Endothelial cell (in vitro differentiated cells): ENCODE results near the gene CRAMP1. TPM values are rescaled to one million over a fixed set of nuclear protein-coding genes. Genes with fewer than 3 reads are reported as not detected.
A peak's percentile ranks its signal among the peaks of the same experiment; 100 is the strongest.

Experiments used
- DNase-seq: peaks from one replicate; pipeline ENCODE4 v3.0.0; 2021; ENCODE audit warnings: low spot score
- H3K27ac Mint-ChIP-seq: one replicate; pipeline ENCODE4 v1.8.0; 2021; ENCODE audit warnings: mixed read lengths, inconsistent platforms; ENCODE audit not compliant: unreplicated experiment
- H3K27me3 Mint-ChIP-seq: one replicate; pipeline ENCODE4 v1.8.0; 2021; ENCODE audit warnings: mild to moderate bottlenecking, moderate library complexity, mixed read lengths, inconsistent platforms; ENCODE audit not compliant: unreplicated experiment
- H3K36me3 Mint-ChIP-seq: one replicate; pipeline ENCODE4 v1.8.0; 2021; ENCODE audit warnings: mild to moderate bottlenecking, low read depth, mixed read lengths, inconsistent platforms; ENCODE audit not compliant: unreplicated experiment
- H3K4me1 Mint-ChIP-seq: one replicate; pipeline ENCODE4 v1.8.0; 2021; ENCODE audit warnings: mild to moderate bottlenecking, mixed read lengths, inconsistent platforms; ENCODE audit not compliant: unreplicated experiment
- H3K4me3 Mint-ChIP-seq: one replicate; pipeline ENCODE4 v1.8.0; 2021; ENCODE audit warnings: mild to moderate bottlenecking, mixed read lengths, inconsistent platforms; ENCODE audit not compliant: unreplicated experiment
- H3K9me3 Mint-ChIP-seq: one replicate; pipeline ENCODE4 v1.8.0; 2021; ENCODE audit warnings: mixed read lengths, inconsistent platforms; ENCODE audit not compliant: unreplicated experiment
- total RNA-seq: library from RNA; stranded (reverse); fragmentation: NEBNext Ultra II Directional; extraction: Animal tissue kit (Norgen Biotek cat#: 25700); gene quantifications from one replicate; pipeline ENCODE4 v1.2.1, GENCODE V29; 2021; ENCODE audit not compliant: unreplicated experiment
- TF ChIP-seq, protein P1 (sequence below): fragments of 200-600 bp; sonication (generic); IDR thresholded peaks from one replicate; pipeline ENCODE4 v1.5.0; 2021; ENCODE audit warnings: antibody characterized with exemption; ENCODE audit not compliant: unreplicated experiment

The CRAMP1 gene
- total RNA-seq, 1 donor from 2014 or later: 46.8 TPM

DNA sequence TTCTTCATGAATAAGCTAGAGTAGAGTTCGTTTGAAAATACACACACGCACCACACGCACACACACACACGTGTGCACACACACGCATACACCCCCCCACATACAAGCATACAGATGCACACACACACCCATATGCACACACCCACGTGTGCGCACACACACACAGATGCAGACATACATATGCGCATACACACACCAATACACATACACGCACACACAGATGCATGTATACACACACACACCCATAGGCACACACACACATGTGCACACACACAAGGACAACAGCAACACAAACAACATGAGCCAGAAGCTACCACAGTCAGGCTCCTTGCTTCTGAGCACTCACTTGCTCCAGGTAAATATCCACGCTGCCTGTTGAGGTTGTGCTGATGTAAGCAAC, 5.4 kb upstream of the CRAMP1 start:
- TF ChIP-seq, protein P1, sequence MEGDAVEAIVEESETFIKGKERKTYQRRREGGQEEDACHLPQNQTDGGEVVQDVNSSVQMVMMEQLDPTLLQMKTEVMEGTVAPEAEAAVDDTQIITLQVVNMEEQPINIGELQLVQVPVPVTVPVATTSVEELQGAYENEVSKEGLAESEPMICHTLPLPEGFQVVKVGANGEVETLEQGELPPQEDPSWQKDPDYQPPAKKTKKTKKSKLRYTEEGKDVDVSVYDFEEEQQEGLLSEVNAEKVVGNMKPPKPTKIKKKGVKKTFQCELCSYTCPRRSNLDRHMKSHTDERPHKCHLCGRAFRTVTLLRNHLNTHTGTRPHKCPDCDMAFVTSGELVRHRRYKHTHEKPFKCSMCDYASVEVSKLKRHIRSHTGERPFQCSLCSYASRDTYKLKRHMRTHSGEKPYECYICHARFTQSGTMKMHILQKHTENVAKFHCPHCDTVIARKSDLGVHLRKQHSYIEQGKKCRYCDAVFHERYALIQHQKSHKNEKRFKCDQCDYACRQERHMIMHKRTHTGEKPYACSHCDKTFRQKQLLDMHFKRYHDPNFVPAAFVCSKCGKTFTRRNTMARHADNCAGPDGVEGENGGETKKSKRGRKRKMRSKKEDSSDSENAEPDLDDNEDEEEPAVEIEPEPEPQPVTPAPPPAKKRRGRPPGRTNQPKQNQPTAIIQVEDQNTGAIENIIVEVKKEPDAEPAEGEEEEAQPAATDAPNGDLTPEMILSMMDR: no peak
- H3K4me1 Mint-ChIP-seq: peaks cover 10% of the 10 kb centered on the region

DNA sequence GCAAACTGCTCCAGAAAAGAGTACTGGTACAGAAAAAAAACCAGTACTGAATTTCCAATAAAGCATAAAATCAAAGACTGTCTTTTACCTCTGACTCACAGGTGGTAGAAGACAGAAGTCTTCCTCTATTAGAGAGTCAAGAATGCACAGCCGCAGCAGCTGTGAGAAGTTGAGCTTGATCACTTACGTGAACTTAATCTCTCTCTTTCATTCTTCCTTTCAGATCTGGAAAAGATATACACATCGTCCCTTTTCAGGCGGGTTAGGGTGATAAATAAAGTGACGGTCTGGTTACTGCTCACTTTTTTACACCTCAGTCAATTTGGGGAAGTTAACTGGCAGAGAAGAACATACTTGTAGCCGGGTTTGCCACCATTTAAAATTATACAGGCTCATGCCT, 4.2 kb upstream of the CRAMP1 start:
- Mint-ChIP-seq H3K9me3 (no peaks in the 10 kb centered on the region), H3K27ac (no peak overlapping the region), H3K4me1 (peaks cover 13% of the 10 kb centered on the region), H3K27me3 (peaks cover 6% of the 10 kb centered on the region), H3K36me3 (peaks cover 26% of the 10 kb centered on the region), H3K4me3 (no peak overlapping the region)
- no peak for DNase-seq
- TF ChIP-seq, protein P1: no peak

More for the DNA sequence above, 5.4 kb upstream of the CRAMP1 start:
- H3K4me3 Mint-ChIP-seq: peak overlapping the region; percentile 52
- no peak for DNase-seq
- no peak overlapping the region for H3K27ac Mint-ChIP-seq
- H3K9me3 Mint-ChIP-seq: no peaks in the 10 kb centered on the region
- H3K27me3 Mint-ChIP-seq: peaks cover 5% of the 10 kb centered on the region
- peaks cover 28% of the 10 kb centered on the region for H3K36me3 Mint-ChIP-seq

DNA sequence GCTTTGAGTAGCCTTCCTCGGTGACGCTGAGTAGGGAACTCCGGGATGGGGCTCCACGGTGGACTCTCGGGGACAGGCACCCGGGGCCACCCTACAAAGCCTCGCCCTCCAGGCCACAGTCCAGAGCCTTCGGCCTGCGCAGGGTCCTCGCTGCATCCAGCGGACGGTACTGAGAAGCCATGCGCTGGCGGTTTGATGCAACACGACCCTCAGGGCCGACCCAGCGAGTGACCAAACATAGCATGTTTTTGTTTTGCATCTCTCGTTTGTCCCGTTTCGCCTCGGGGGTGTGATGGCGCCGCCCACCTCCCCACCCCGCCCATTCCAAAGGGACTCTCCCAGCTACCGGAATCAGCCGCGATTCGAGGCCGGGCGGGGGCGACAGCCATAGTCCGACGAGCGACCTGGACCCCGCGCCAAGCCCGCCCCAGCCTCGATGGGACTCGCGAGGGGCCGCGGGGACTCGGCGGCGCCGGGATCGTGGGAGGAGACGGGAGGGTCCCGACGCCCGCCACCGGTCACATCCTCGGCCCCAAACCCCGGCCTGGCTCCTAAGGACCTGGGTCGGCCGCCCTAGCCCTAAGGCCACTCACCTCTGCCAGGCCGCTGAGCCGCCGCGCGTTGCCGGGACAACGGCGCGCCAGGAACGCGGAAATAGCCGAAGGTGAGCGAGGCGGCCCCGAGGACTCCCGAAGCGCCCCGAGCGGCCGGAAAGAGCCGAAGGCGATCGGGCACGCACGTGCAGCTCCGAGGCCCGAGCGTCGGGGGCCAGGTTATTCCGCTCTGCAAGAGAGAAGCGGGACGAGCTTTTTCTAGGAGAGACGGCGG, 1.9 kb upstream of the CRAMP1 start:
- peak; percentile 98 for DNase-seq
- Mint-ChIP-seq H3K27ac (peak overlapping the region; percentile 88), H3K36me3 (peaks cover 20% of the 10 kb centered on the region), H3K4me1 (peaks cover 25% of the 10 kb centered on the region), H3K27me3 (peaks cover 11% of the 10 kb centered on the region), H3K4me3 (peak overlapping the region; percentile 92), H3K9me3 (no peaks in the 10 kb centered on the region)
- TF ChIP-seq, protein P1: no peak

DNA sequence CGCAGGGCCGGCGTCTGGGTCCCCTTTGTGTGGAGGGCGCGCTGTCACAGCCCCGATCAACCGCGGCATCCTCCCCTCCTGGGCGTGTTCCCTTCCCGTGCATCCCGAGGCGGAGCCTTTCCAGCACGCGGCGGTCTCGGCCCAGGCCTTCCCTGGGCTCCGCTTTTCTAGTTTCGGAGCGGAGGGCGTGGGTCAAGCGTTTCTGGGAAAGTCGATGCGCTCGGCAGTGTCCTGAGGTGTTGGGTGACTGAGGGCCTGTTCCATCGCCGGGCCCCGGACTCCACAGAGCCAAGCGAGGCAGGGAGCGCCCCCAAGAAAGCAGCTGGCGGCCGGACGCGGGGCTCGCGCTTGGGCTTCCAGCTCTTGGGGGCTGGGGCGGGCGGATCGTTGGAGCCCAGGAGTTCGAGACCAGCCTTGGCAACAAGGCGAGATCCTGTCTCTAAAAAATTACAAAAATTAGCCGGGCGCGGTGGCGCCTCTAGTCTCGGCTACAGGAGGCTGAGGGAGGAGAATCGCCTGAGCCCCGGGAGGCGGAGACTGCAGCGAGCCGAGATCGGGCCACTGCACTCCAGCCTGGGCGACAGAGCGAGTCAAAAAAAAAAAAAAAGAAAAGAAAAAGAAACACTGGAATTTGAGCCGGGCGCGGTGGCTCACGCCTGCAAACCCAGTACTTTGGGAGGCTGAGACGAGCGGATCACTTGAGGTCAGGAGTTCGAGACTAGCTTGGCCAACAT, 1.1 kb upstream of the CRAMP1 start:
- DNase-seq: peak; percentile 10
- no peaks in the 10 kb centered on the region for H3K9me3 Mint-ChIP-seq
- TF ChIP-seq, protein P1: no peak
- H3K27ac Mint-ChIP-seq: peak overlapping the region; percentile 42
- peak overlapping the region; percentile 92 for H3K4me3 Mint-ChIP-seq
- H3K27me3 Mint-ChIP-seq: peaks cover 11% of the 10 kb centered on the region
- peaks cover 22% of the 10 kb centered on the region for H3K36me3 Mint-ChIP-seq
- peaks cover 31% of the 10 kb centered on the region for H3K4me1 Mint-ChIP-seq

DNA sequence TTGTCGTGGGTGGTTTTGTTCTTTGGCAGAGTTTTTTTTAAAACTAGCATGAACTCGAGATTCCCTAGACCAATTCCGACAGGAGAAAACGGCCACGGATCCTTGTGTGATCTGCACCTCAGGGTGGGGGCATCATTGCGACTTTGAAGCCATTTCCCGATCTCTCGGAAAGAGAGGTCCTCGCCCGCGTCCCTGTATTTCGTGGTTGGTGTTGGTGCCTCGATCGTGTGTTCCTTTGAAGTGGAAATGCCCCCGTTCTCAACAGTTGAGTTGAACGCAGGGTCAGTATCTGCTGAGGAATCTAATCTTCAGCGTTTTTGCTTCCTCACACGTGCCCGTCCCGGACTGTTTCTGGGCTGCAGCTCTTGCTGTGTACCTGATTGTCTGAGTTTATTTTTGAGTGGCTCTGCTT, 1.1 kb downstream of the CRAMP1 start:
- H3K9me3 Mint-ChIP-seq: no peaks in the 10 kb centered on the region
- TF ChIP-seq, protein P1: no peak
- DNase-seq: no peak
- peaks cover 26% of the 10 kb centered on the region for H3K36me3 Mint-ChIP-seq
- H3K27ac Mint-ChIP-seq: peak overlapping the region; percentile 57
- H3K4me3 Mint-ChIP-seq: peak overlapping the region; percentile 95
- peaks cover 35% of the 10 kb centered on the region for H3K4me1 Mint-ChIP-seq
- peaks cover 11% of the 10 kb centered on the region for H3K27me3 Mint-ChIP-seq
